Measurements from ENCODE around the gene IKBKE.

The IKBKE gene

GRCh38 chr1:206469933-206470691 lies at the start of gene IKBKE:
Gene IKBKE (plus strand): TSS chr1:206470476. CDS start chr1:206473228, 2,752 bp downstream.
- peak; percentile 59 for DNase-seq

- DNase-seq = no peak
Measured at GRCh38 chr1:206421616-206422340, 48.5 kb upstream of the IKBKE start.

GRCh38 chr1:206422525-206422924 lies 47.8 kb upstream of the IKBKE start:
- no peak for DNase-seq

GRCh38 chr1:206427291-206427690 lies 43.0 kb upstream of the IKBKE start:
- DNase-seq = no peak

- DNase-seq = no peak
Measured at GRCh38 chr1:206429421-206429820, 40.9 kb upstream of the IKBKE start.

GRCh38 chr1:206430031-206430983 lies 40.0 kb upstream of the IKBKE start:
- no peak for DNase-seq

- DNase-seq = no peak
Measured at GRCh38 chr1:206435445-206435844, 34.8 kb upstream of the IKBKE start.

- DNase-seq = no peak
Measured at GRCh38 chr1:206438554-206438953, 31.7 kb upstream of the IKBKE start.

GRCh38 chr1:206439205-206439604 lies 31.1 kb upstream of the IKBKE start:
- DNase-seq = no peak

- DNase-seq = no peak
Measured at GRCh38 chr1:206441336-206441967, 28.8 kb upstream of the IKBKE start.

- DNase-seq = peak; percentile 46
Measured at GRCh38 chr1:206442101-206442500, 28.2 kb upstream of the IKBKE start.

- no peak for DNase-seq
Measured at GRCh38 chr1:206445116-206445515, 25.2 kb upstream of the IKBKE start.

- no peak for DNase-seq
Measured at GRCh38 chr1:206445911-206446356, 24.3 kb upstream of the IKBKE start.

GRCh38 chr1:206446688-206447421 lies 23.4 kb upstream of the IKBKE start:
- no peak for DNase-seq

- no peak for DNase-seq
Measured at GRCh38 chr1:206447422-206447765, 22.9 kb upstream of the IKBKE start.

GRCh38 chr1:206447792-206448191 lies 22.5 kb upstream of the IKBKE start:
- no peak for DNase-seq

GRCh38 chr1:206448471-206448870 lies 21.8 kb upstream of the IKBKE start:
- DNase-seq = no peak

GRCh38 chr1:206449565-206449964 lies 20.7 kb upstream of the IKBKE start:
- no peak for DNase-seq

- DNase-seq = no peak
Measured at GRCh38 chr1:206450281-206450680, 20.0 kb upstream of the IKBKE start.

- no peak for DNase-seq
Measured at GRCh38 chr1:206451134-206451686, 19.1 kb upstream of the IKBKE start.

- DNase-seq = no peak
Measured at GRCh38 chr1:206453111-206453510, 17.2 kb upstream of the IKBKE start.

GRCh38 chr1:206455289-206455665 lies 15.0 kb upstream of the IKBKE start:
- DNase-seq = no peak

Data from stimulated activated CD8-positive, alpha-beta memory T cell treated with anti-CD3 and anti-CD28 coated beads, Interleukin-4, amount 100 ng/mL, for 48 hours (primary cell).